Chondrocyte (in vitro differentiated cells): ENCODE measurements around the gene MAGI3. TPM values are rescaled to one million over a fixed set of nuclear protein-coding genes. Genes with fewer than 3 reads are reported as not detected.

Experiments used
- DNase-seq: peaks from one replicate; pipeline ENCODE4 v3.0.0; 2021; ENCODE audit warnings: mixed read lengths, low spot score
- H3K27ac Mint-ChIP-seq: one replicate; pipeline ENCODE4 v1.8.0; 2021; ENCODE audit warnings: mild to moderate bottlenecking, moderate library complexity, mixed read lengths; ENCODE audit not compliant: unreplicated experiment
- H3K27me3 Mint-ChIP-seq: 2 replicates; pipeline ENCODE4 v1.8.0; 2021; ENCODE audit warnings: low read depth, mixed read lengths
- H3K36me3 Mint-ChIP-seq: 2 replicates; pipeline ENCODE4 v1.8.0; 2021; ENCODE audit warnings: low read depth, mixed read lengths
- H3K4me1 Mint-ChIP-seq: 2 replicates; pipeline ENCODE4 v1.8.0; 2021; ENCODE audit warnings: low read depth, mild to moderate bottlenecking, mixed read lengths
- H3K4me3 Mint-ChIP-seq: one replicate; pipeline ENCODE4 v1.8.0; 2021; ENCODE audit warnings: mild to moderate bottlenecking, moderate library complexity, mixed read lengths; ENCODE audit not compliant: unreplicated experiment
- H3K9me3 Mint-ChIP-seq: 2 replicates; pipeline ENCODE4 v1.8.0; 2021; ENCODE audit warnings: low read depth, mixed read lengths
- CTCF ChIP-seq: fragments of 200-600 bp; sonication (generic); IDR thresholded peaks from 2 replicates; pipeline ENCODE4 v1.5.0; 2021; ENCODE audit warnings: antibody characterized with exemption, mild to moderate bottlenecking, moderate library complexity
- total RNA-seq: library from RNA; stranded (reverse); gene quantifications from 3 replicates; pipeline ENCODE4 v1.2.1, GENCODE V29; 2021

MAGI3 gene
- total RNA-seq, 1 donor from 2014 or later = 8.8 TPM

- Mint-ChIP-seq H3K4me1 (peaks cover 4% of the 10 kb centered on the region), H3K27ac (no peak overlapping the region)
Measured at GRCh38 chr1:113579256-113580018, 189.1 kb downstream of the MAGI3 start.

GRCh38 chr1:113581323-113581722 is 191.0 kb downstream of the MAGI3 start:
- Mint-ChIP-seq H3K4me1 (peaks cover 6% of the 10 kb centered on the region), H3K27ac (no peak overlapping the region), H3K9me3 (no peaks in the 10 kb centered on the region), H3K27me3 (no peaks in the 10 kb centered on the region), H3K36me3 (peaks cover 1% of the 10 kb centered on the region), H3K4me3 (no peak overlapping the region)
- no peak for TF ChIP-seq CTCF
- no peak for DNase-seq

More at GRCh38 chr1:113579256-113580018, 189.1 kb downstream of the MAGI3 start:
- Mint-ChIP-seq H3K9me3 (no peaks in the 10 kb centered on the region), H3K36me3 (peaks cover 1% of the 10 kb centered on the region), H3K4me3 (no peak overlapping the region), H3K27me3 (no peaks in the 10 kb centered on the region)
- no peak for DNase-seq
- TF ChIP-seq CTCF = no peak

- DNase-seq = no peak
- H3K4me3 Mint-ChIP-seq = no peak overlapping the region
- no peak overlapping the region for H3K27ac Mint-ChIP-seq
- no peak for TF ChIP-seq CTCF
- H3K27me3 Mint-ChIP-seq = no peaks in the 10 kb centered on the region
- H3K36me3 Mint-ChIP-seq = peaks cover 1% of the 10 kb centered on the region
- H3K9me3 Mint-ChIP-seq = no peaks in the 10 kb centered on the region
- H3K4me1 Mint-ChIP-seq = peaks cover 6% of the 10 kb centered on the region
Measured at GRCh38 chr1:113582084-113582483, 191.8 kb downstream of the MAGI3 start.

- DNase-seq = no peak
- no peaks in the 10 kb centered on the region for H3K27me3 Mint-ChIP-seq
- TF ChIP-seq CTCF = no peak
- H3K4me1 Mint-ChIP-seq = peaks cover 6% of the 10 kb centered on the region
- H3K4me3 Mint-ChIP-seq = no peak overlapping the region
- H3K36me3 Mint-ChIP-seq = peaks cover 1% of the 10 kb centered on the region
- no peak overlapping the region for H3K27ac Mint-ChIP-seq
- no peaks in the 10 kb centered on the region for H3K9me3 Mint-ChIP-seq
Measured at GRCh38 chr1:113587475-113587874, 197.2 kb downstream of the MAGI3 start.

- Mint-ChIP-seq H3K36me3 (peaks cover 15% of the 10 kb centered on the region), H3K27me3 (no peaks in the 10 kb centered on the region), H3K4me3 (no peak overlapping the region), H3K9me3 (peaks cover 13% of the 10 kb centered on the region), H3K27ac (no peak overlapping the region), H3K4me1 (peaks cover 9% of the 10 kb centered on the region)
- no peak for DNase-seq
- no peak for TF ChIP-seq CTCF
Measured at GRCh38 chr1:113592230-113592629, 201.9 kb downstream of the MAGI3 start.
